HL-60 (cell line): ENCODE measurements around the gene PIR.

ENCODE experiments used
- CTCF ChIP-seq: IDR thresholded peaks from one replicate; pipeline ENCODE4 v1.5.1; 2011; ENCODE audit warnings: low read length, control low read depth, inconsistent platforms; ENCODE audit not compliant: insufficient read depth
- GABPA ChIP-seq: IDR thresholded peaks from 2 replicates; pipeline ENCODE4 v1.6.1; 2012; ENCODE audit warnings: low read depth

GRCh38 chrX:15514279-15514678, 21.1 kb upstream of the PIR start:
- TF ChIP-seq CTCF (no peak), GABPA (no peak)
